GM12891 (cell line): ENCODE measurements around the gene MACO1.

Source experiments
- POLR2A ChIP-seq: IDR thresholded peaks from 2 replicates; pipeline ENCODE4 v1.6.1; 2011; ENCODE audit warnings: low read depth, low read length, control low read depth
- POLR2AphosphoS5 ChIP-seq: IDR thresholded peaks from 2 replicates; pipeline ENCODE4 v1.6.1; 2011; ENCODE audit warnings: low read depth, low read length, control low read depth
- TAF1 ChIP-seq: IDR thresholded peaks from 2 replicates; pipeline ENCODE4 v1.6.1; 2011; ENCODE audit warnings: low read depth, low read length, control low read depth

GRCh38 chr1:25437672-25438071, 7.0 kb downstream of the MACO1 start:
- TF ChIP-seq POLR2A (no peak), TAF1 (no peak), POLR2AphosphoS5 (no peak)
